Measurements from ENCODE around the gene HSPA1L. TPM values are rescaled to one million over a fixed set of nuclear protein-coding genes. Genes with fewer than 3 reads are reported as not detected.
A peak's percentile ranks its signal among the peaks of the same experiment; 100 is the strongest.

Gene HSPA1L
- total RNA-seq, 1 experiment from 2014 or later = 2.5 TPM

DNA sequence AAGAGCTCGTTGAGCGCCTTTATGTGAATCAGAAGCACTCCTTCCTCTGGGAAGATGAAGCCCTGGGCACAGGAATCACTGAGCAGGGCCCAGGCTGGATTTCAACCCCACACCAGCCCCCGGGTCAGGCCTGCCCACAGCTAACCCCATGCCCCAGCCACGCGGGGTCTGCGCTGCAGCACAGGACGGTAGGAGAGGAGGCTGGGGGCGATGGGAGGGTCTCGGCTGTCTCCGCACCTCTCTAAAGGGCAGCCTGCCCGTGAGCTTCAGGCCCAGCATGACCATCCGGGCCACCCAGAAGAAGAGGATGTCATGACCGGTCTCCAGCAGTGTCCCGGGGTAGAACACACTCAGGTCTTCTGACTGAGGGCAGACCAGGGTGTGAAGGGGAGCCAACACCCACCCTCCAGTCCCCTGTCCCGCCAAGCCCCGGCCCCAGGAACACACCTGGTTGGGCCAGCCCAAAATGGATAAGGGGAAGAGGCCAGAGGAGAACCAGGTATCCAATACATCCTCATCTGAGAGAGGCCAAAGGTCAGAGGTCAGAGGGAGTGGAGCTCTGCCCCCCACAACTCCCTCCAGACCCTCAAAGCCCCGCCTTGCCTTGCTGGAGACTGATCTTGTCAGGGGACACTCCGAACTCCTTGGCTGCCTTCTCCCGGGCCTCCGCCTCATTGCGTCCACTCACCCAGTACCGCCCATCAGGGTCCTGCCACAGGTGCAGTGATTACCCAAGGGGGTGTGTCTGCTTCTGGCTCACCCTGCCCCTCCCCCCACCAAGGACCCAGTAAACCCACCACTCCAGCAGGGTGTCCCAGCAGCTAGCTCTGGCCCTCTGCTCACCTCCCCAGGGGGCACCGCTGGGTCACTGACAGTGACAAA is 33.6 kb downstream of the HSPA1L start:
- DNase-seq (ENCODE audit: low read depth) = no peak

DNA sequence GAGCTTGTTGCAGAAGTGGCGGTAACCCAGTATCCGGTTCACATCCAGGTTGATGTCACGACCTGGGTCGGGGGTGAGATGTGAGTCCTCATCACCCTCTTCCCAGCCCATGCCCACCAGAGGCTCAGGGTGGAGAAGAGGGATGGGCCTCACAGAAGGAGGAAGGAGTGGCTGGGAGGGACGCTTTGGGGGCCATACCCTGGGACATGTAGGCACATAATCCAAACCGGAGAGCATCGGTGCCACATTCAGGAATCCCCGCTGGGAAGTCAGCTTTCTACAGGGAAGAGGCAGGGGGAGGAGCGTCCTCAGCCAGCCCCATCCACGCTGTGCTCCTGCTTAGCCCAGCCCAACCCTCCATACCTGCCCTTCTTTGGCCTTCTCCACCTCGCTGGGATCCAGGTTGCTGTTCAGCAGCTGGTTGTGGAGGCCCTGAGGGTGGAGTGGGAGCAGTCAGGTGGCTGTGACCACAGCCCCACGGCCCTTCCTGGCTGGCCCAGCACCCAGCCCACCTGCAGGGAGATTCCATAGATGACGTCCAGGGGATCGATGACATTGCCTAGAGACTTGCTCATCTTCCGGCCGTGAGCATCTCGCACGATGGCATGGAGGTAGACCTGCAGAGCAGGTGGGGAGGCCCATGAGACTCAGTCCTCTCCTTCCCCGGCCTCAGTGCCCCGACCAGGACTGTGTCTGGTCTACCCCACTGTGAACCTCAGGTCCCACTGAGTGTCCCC is 34.4 kb downstream of the HSPA1L start:
- DNase-seq (ENCODE audit: low read depth) = no peak

GRCh38 chr6:31779908-31780307 is 35.2 kb downstream of the HSPA1L start:
- DNase-seq (ENCODE audit: low read depth) = no peak

- DNase-seq (ENCODE audit: low read depth) = no peak
Measured at GRCh38 chr6:31778999-31779885, 35.8 kb downstream of the HSPA1L start.

- DNase-seq (ENCODE audit: low read depth) = no peak
Measured at GRCh38 chr6:31778193-31778592, 36.9 kb downstream of the HSPA1L start.

DNA sequence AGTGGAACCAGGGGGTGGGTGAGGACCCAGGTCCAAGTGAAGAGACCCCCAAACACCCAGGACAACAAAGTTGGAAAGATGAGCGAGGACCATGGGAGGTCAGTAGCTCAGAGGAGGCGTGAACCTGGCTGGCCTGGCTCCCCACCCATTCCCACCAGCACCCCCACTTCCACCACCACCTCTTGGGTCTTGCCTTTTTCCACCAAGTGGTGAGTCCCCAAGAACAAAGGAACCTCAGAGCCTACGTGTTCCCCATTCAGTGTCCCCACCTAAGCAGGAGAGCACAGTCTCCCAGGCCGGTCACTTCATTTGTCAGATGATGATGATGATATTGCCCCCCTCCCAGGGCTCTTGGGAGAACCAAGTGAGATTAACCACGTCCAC is 37.4 kb downstream of the HSPA1L start:
- no peak for DNase-seq (ENCODE audit: low read depth)

DNA sequence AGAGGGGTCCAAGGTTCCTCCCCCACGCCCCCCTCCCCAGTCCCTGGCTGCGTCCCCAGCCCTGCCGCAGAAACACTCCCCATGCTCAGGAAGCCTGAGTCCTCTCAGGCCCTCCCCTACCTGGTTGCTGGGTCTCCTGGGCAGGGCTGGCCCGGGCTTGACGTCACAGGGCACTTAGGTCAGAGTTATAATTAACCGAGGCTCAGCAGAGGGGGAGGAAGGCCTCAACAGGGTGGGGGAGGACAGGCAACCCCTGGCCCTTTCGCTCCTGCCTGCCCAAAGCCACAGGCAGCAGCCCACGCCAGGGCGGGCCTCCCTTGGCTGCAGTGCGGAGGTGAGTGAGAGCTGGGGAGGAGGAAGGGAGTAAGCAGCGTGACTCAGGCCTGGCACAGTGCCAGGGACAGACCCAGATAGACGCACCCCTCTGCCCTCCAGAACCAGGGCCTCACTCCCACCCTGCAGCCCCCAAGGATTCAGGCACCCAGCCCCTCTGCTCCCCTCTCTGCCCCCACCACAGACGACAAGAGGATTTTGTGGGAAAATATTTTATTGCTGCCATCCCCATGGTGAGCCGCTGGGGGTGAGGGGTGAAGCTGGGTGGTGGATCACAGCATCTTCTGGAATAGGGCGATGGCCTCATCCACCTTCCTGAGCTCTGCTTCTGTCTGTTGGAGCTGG is 38.0 kb downstream of the HSPA1L start, which contains the start of gene VWA7:
Gene VWA7 (minus strand): TSS at position 340 of the 678 bp plus-strand sequence. CDS start 549 bp downstream, outside the sequence.
- DNase-seq (ENCODE audit: low read depth) = peak; percentile 95

DNA sequence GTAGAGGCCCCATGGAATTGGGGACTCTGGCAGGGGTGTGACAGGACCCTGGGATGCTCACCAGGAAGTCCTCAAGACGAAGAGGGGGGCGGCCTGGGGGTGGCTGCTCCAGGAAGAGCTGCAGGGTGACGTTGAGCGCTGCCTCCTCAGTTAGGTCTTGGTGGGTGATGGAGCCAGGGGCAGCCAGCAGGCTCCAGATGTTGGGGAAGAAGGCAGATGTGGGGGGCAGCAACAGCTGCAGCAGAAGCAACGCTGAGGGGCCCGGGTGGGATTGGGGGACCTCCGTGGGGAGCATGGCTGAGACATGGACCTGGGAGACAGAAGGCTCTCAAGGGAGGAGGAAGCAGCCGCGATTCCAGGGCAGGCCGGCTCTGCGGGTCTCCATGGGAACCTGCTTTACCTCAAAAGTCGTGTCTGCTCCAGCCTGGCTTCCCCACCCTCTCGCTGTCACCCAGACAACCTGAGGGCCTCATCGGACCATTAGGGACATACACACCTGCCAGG is 38.5 kb downstream of the HSPA1L start:
- no peak for DNase-seq (ENCODE audit: low read depth)

GRCh38 chr6:31775633-31776484 is 39.2 kb downstream of the HSPA1L start:
- DNase-seq (ENCODE audit: low read depth) = no peak

- DNase-seq (ENCODE audit: low read depth) = no peak
Measured at GRCh38 chr6:31775184-31775583, 39.9 kb downstream of the HSPA1L start.

GRCh38 chr6:31771992-31772358 is 43.1 kb downstream of the HSPA1L start:
- DNase-seq (ENCODE audit: low read depth) = peak; percentile 67

DNA sequence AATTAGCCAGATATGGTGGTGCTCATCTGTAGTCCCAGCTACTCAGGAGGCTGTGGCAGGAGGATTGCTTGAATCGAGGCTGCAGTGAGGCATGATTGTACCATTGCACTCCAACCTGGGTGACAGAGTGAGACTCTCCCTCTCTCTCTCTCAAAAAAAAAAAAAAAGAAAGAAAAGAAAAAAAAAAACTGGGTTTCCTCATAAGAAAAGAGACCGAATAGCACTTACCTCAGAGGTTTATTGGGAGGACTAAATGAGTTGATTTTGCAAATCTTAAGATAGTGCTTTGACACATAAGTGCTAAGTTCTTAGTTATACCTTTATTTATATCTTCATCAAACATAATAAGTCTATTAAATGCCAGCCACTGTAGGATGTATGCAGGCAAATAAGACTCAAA is 44.2 kb downstream of the HSPA1L start:
- no peak for DNase-seq (ENCODE audit: low read depth)

DNA sequence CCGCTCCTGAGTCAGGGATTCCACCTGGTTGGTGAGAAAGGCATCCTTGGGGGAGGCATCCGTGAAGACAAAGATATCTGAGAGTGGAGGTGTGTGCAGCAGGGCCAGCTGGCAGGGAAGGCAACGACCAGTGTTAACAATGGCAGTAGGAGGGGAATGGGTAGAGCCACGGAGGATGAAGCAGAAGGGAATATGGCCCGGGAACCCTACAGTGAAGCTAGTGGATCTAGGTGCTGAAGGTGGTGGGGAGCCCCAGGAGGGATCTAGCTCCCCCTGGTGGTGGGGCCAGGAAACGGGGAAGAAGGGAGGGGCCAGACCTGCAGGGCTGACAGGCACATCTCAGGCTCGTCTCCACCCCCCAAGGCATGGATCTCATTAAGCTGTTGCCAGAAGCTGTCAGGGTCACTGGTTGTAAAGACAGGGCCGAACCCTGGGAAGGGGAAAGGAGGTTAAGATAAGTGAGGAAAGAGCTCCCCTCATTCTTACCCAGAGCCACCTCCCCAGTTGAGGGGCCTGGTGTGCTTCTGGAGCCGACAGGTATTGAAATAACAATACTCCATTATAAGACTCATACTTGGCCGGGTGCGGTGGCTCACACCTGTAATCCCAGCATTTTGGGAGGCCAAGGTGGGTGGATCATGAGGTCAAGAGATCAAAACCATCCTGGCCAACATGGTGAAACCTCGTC is 45.3 kb downstream of the HSPA1L start:
- peak; percentile 70 for DNase-seq (ENCODE audit: low read depth)

DNA sequence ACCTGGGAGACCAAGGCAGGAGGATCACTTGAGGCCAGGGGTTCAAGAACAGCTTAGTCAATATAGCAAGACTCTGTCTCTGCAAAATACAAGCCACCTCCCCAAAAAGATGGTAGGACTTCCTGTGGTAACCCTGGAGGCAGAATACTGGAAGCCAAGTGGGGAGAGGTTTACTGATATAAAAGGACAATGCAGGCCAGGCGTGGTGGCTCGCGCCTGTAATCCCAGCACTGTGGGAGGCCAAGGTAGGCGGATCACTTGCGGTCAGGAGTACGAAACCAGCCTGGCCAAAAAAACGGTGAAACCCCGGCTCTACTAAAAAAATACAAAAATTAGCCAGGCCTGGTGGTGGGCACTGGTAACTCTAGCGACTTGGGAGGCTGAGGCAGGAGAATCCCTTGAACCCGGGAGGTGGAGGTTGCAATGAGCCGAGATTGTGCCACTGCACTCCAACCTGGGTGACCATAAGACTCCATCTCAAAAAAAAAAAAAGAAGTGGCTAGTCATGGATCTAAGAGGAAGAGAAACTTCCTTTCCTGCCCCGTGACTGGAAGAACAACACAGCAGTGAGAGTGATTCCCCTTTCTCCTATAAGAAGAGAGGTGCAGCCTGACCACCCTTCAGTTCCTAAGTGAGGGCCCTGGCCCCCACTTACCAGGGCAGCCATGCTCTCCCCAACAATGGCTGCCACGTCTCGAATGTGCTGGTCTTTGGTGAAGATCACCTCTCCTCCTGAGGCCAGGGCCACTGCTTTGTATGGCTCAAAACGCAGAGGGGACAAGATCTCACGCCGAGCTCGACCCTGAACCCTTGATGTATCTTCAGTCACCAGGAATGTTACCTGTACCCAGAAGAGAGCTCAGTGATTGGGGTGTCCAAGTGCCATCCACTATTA is 46.5 kb downstream of the HSPA1L start:
- DNase-seq (ENCODE audit: low read depth) = no peak

- DNase-seq (ENCODE audit: low read depth) = no peak
Measured at GRCh38 chr6:31767096-31767645, 47.9 kb downstream of the HSPA1L start.

DNA sequence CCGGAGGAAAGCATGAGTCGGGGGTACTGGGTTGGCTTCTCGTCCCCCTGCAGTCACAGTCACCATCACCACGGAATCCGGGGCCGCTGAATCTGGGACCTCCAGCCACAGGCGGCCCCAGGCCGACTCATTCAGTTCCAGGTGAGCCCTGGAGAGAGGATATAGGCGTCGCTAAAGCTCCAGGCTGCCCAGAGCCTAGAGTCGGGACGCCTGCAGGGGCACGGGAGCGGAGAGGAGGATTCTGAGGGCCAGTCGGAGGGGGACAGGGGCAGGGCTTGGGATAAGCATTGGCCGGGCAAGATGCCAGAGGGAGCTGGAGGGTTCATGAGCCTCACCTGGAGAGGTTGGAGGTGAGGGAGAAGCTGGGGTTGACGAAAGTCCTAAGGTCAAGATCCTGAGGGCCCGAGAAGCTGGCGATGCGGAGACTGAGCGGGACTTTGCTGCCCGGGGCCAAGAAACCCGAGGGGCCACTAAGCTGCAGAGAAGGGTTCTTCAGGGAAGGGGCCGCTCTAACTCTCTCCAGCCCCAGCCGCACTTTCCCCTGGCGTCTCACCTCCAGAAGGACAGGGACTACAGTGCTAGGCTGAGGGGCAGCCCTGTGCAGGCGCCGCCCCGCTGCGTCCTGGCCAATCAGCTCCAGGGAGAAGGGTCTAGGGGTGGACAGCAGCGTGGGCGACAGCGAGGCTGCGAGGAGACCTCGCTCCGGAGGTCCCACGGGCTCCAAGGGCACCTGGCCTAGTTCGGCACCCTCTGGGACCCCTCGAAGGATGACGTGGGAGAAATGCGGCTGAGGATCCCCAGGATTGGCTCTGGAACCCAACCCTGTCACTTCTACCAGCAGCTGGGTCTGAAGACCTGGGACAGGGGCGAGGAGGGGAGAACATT is 48.9 kb downstream of the HSPA1L start:
- DNase-seq (ENCODE audit: low read depth) = no peak

- DNase-seq (ENCODE audit: low read depth) = no peak
Measured at GRCh38 chr6:31765559-31765909, 49.5 kb downstream of the HSPA1L start.
